K562 (cell line): Measurements from ENCODE around the gene NAPA. TPM values are rescaled to one million over a fixed set of nuclear protein-coding genes. Genes with fewer than 3 reads are reported as not detected.

ENCODE experiments used
- ADNP ChIP-seq: fragments of 200-800 bp; sonication (Bioruptor generic); IDR thresholded peaks from 2 replicates; pipeline ENCODE4 v1.6.1; 2016; ENCODE audit warnings: missing genetic modification characterization, missing compliant biosample characterization
- CBFA2T3 ChIP-seq: fragments of 450-650 bp; IDR thresholded peaks from 2 replicates; pipeline ENCODE4 v1.6.1; 2017
- FIP1L1 ChIP-seq: fragments of 200-400 bp; formaldehyde crosslinking; IDR thresholded peaks from 2 replicates; pipeline ENCODE4 v1.6.1; 2018; ENCODE audit warnings: mild to moderate bottlenecking, low read depth, low read length; ENCODE audit not compliant: poor library complexity, severe bottlenecking
- FOXA3 ChIP-seq, 2 experiments: fragments of 450-650 bp in 1 of 2; sonication (generic) in 1 of 2; formaldehyde crosslinking; IDR thresholded peaks in 1 of 2; conservative IDR thresholded peaks in 1 of 2; 2 replicates each; pipeline versions ENCODE4 v1.4.0 to v1.8.0; 2020 to 2022; ENCODE audit warnings: mild to moderate bottlenecking in 2 of 2, missing genetic modification reagents in 1 of 2
- FOXK2 ChIP-seq, 2 experiments: fragments of 450-650 bp; IDR thresholded peaks in 1 of 2; conservative IDR thresholded peaks in 1 of 2; 2 replicates each; pipeline ENCODE4 v1.6.1; 2016; ENCODE audit warnings: low read depth in 2 of 2, mild to moderate bottlenecking in 1 of 2
- FUS ChIP-seq: fragments of 200-400 bp; formaldehyde crosslinking; optimal IDR thresholded peaks from 2 replicates; pipeline ENCODE3; 2017; ENCODE audit warnings: low read depth, low read length
- GABPB1 ChIP-seq: sonication (generic); formaldehyde crosslinking; IDR thresholded peaks from 2 replicates; pipeline ENCODE4 v1.8.0; 2022; ENCODE audit warnings: mild to moderate bottlenecking, missing genetic modification reagents
- HMGN3 ChIP-seq: IDR thresholded peaks from 2 replicates; pipeline ENCODE4 v1.6.1; 2011; ENCODE audit warnings: borderline replicate concordance, low read depth, mild to moderate bottlenecking, mixed read lengths, low read length; ENCODE audit not compliant: insufficient read length; ENCODE audit errors: extremely low read depth
- MTA3 ChIP-seq: fragments of 450-650 bp; formaldehyde crosslinking; IDR thresholded peaks from 2 replicates; pipeline ENCODE4 v1.6.1; 2017; ENCODE audit warnings: mild to moderate bottlenecking, borderline replicate concordance
- PRPF4 ChIP-seq: fragments of 200-400 bp; formaldehyde crosslinking; IDR thresholded peaks from one replicate; pipeline ENCODE4 v1.6.1; 2017; ENCODE audit warnings: low read length, low read depth, mild to moderate bottlenecking; ENCODE audit not compliant: insufficient read depth, poor library complexity, severe bottlenecking
- RAD51 ChIP-seq: fragments of 450-650 bp; IDR thresholded peaks from 2 replicates; pipeline ENCODE4 v1.7.1; 2016; ENCODE audit warnings: low read depth, mild to moderate bottlenecking, borderline replicate concordance
- SP1 ChIP-seq: sonication (generic); formaldehyde crosslinking; IDR thresholded peaks from 2 replicates; pipeline ENCODE4 v1.8.1; 2022; ENCODE audit warnings: mild to moderate bottlenecking, missing genetic modification reagents
- TEAD1 ChIP-seq, 2 experiments: fragments of 450-650 bp in 1 of 2; sonication (generic) in 1 of 2; formaldehyde crosslinking; IDR thresholded peaks; 2 replicates each; pipeline versions ENCODE4 v1.4.0 to v1.8.0; 2020 to 2022; ENCODE audit warnings: mild to moderate bottlenecking in 2 of 2, missing genetic modification reagents in 1 of 2
- ZNF431 ChIP-seq: sonication (generic); formaldehyde crosslinking; IDR thresholded peaks from 2 replicates; pipeline ENCODE4 v1.8.0; 2022; ENCODE audit warnings: mild to moderate bottlenecking, missing genetic modification reagents
- ZNF583 ChIP-seq: fragments of 250-450 bp; sonication (Bioruptor Pico); IDR thresholded peaks from 2 replicates; pipeline ENCODE4 v1.4.0; 2020
- ZNF639 ChIP-seq, 2 experiments: fragments of 200-800 bp in 1 of 2; sonication (Bioruptor generic) in 1 of 2; sonication (generic) in 1 of 2; formaldehyde crosslinking in 1 of 2; IDR thresholded peaks in 1 of 2; conservative IDR thresholded peaks in 1 of 2; 2 replicates each; pipeline versions ENCODE4 v1.5.0 to v1.6.1; 2016 to 2020; ENCODE audit warnings: missing compliant biosample characterization in 1 of 2, missing genetic modification characterization in 1 of 2, missing genetic modification reagents in 1 of 2
- polyA plus RNA-seq, 8 experiments: library from polyadenylated mRNA; depleted of rRNA in 4 of 8; stranded (reverse) in 5 of 8; unstranded in 3 of 8; fragments of >200 nt; fragmentation: Nextera tagmentation in 2 of 8; fragmentation: Illumina TruSeq in 1 of 8; extraction: Ambion mirVana in 2 of 8; extraction: Trizol in 1 of 8; gene quantifications; 2 replicates each; pipeline versions ENCODE4 v1.2.1 to v1.2.3, GENCODE V29; 2011 to 2014; ENCODE audit warnings: inconsistent platforms in 1 of 8, missing spikeins in 1 of 8
- total RNA-seq, 7 experiments: library from RNA; depleted of rRNA in 6 of 7; stranded (reverse); fragments of >200 nt in 6 of 7; fragmentation: Illumina TruSeq in 2 of 7; extraction: Trizol in 2 of 7; gene quantifications; 2 replicates each; pipeline versions ENCODE4 v1.2.1 to v1.2.3, GENCODE V29; 2011 to 2021; ENCODE audit warnings: low replicate concordance in 1 of 7
- TF ChIP-seq, protein P1 (sequence below), 3 experiments: fragments of 200-800 bp in 1 of 3; sonication (Bioruptor generic) in 1 of 3; sonication (generic) in 1 of 3; formaldehyde crosslinking in 1 of 3; IDR thresholded peaks; 2 replicates each; pipeline versions ENCODE4 v1.6.1 to v1.8.0; 2016 to 2022; ENCODE audit warnings: mild to moderate bottlenecking in 2 of 3, missing compliant biosample characterization in 2 of 3, missing genetic modification characterization in 2 of 3, missing genetic modification reagents in 1 of 3
- TF ChIP-seq, protein P2 (sequence below): sonication (generic); formaldehyde crosslinking; IDR thresholded peaks from 2 replicates; pipeline ENCODE4 v1.8.0; 2022; ENCODE audit warnings: missing genetic modification reagents, mild to moderate bottlenecking, moderate library complexity, borderline replicate concordance
- TF ChIP-seq, protein P3 (sequence below): fragments of 250-450 bp; sonication (Bioruptor Pico); IDR thresholded peaks from 2 replicates; pipeline ENCODE4 v1.9.0; 2021; ENCODE audit warnings: mild to moderate bottlenecking, inconsistent platforms

NAPA gene
- total and polyA plus RNA-seq, 9 of the 15 experiments (the other 6 are each of a cell fraction or from before 2014, with no cell fraction given) = 5.4 to 98.6 (median 77.5) TPM

DNA sequence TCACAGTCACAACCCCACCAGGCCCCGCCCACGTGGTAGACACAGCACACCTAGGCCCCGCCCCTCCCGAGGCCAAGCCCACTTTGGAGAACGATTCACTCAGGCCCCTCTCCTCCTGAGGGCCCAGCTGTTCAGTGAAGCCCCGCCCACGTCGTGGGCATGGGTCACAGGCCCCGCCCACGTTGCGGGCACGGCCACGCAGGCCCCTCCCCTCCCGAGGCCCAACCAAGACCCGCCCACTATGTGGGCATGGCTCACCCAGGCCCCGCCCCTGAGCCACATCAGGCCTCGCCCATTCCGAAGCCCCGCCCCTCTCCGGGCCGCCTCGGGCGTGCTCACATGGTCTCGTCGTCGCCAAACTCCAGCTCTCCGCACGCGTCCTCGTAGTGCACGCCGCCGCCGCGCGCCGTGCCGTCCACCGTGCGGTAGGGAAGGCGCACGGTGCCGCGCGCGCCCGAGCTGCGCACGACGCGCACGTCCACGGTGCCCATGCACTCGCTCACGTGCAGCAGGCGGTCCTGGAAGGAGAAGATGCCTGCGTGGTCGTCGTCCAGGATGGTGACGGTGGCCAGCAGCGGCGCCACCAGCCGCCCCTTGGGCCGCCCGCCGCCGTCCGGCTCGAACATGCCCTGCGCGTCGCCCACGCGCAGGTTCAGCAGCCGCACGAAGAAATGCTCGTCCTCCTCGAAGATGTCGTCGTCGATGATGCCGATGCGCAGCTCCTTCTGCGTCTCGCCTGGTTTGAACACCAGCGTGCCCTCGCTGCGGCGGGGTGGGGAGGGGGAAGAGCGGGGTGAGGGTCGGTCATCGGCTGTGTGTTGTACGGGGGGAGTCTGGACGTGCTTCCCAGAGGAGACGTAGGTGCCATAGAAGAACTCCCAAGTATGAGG is 67.1 kb downstream of the NAPA start (continued):
- TF ChIP-seq ZNF639 (CRISPR knock-in tag; conservative IDR thresholded peaks at IDR 0.05 in 1 of 2, IDR thresholded peaks at IDR 0.05 in 1 of 2) = peak in 1 of 2 experiments; percentile 67; a peak in 1 of 4 replicates
- TF ChIP-seq, protein P1, sequence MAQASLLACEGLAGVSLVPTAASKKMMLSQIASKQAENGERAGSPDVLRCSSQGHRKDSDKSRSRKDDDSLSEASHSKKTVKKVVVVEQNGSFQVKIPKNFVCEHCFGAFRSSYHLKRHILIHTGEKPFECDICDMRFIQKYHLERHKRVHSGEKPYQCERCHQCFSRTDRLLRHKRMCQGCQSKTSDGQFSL (CRISPR knock-in tag; IDR thresholded peaks at IDR 0.05) = peak; percentile 71; the same call in 1 of the 2 replicates
- TF ChIP-seq, protein P1 (tag; IDR thresholded peaks at IDR 0.05) = no peak
- TF ChIP-seq, protein P2, sequence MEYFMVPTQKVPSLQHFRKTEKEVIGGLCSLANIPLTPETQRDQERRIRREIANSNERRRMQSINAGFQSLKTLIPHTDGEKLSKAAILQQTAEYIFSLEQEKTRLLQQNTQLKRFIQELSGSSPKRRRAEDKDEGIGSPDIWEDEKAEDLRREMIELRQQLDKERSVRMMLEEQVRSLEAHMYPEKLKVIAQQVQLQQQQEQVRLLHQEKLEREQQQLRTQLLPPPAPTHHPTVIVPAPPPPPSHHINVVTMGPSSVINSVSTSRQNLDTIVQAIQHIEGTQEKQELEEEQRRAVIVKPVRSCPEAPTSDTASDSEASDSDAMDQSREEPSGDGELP = peak; percentile 100
- TF ChIP-seq FOXA3 (CRISPR knock-in tag; conservative IDR thresholded peaks at IDR 0.05 in 1 of 2, IDR thresholded peaks at IDR 0.05 in 1 of 2) = peak in 1 of 2 experiments; percentile 90; a peak in 1 of 4 replicates
- peak; percentile 83 for TF ChIP-seq ZNF431 (CRISPR knock-in tag)
- TF ChIP-seq ADNP (tag) = no peak
- no peak for TF ChIP-seq ZNF583 (CRISPR knock-in tag)
- peak; percentile 89 for TF ChIP-seq HMGN3
- TF ChIP-seq FOXK2 (conservative IDR thresholded peaks at IDR 0.05 in 1 of 2, IDR thresholded peaks at IDR 0.05 in 1 of 2; ENCODE audit: low read depth in 2 of 2) = peak in 1 of 2 experiments; percentile 7; a peak in 1 of 4 replicates
- TF ChIP-seq PRPF4 = no peak
- TF ChIP-seq GABPB1 (CRISPR knock-in tag) = peak; percentile 42; the same call in 1 of the 2 replicates
- 0 out of 2 replicates have a peak, but pooled peaks have one; percentile 3 for TF ChIP-seq CBFA2T3
- TF ChIP-seq SP1 (CRISPR knock-in tag) = peak; percentile 100
- TF ChIP-seq FIP1L1 = peak; percentile 73
- TF ChIP-seq TEAD1 (CRISPR knock-in tag; IDR thresholded peaks at IDR 0.05) = peak in 1 of 2 experiments; percentile 91; a peak in 2 of 4 replicates
- peak; percentile 46; the same call in 1 of the 2 replicates for TF ChIP-seq MTA3
- peak; percentile 78 for TF ChIP-seq RAD51
- TF ChIP-seq, protein P3, sequence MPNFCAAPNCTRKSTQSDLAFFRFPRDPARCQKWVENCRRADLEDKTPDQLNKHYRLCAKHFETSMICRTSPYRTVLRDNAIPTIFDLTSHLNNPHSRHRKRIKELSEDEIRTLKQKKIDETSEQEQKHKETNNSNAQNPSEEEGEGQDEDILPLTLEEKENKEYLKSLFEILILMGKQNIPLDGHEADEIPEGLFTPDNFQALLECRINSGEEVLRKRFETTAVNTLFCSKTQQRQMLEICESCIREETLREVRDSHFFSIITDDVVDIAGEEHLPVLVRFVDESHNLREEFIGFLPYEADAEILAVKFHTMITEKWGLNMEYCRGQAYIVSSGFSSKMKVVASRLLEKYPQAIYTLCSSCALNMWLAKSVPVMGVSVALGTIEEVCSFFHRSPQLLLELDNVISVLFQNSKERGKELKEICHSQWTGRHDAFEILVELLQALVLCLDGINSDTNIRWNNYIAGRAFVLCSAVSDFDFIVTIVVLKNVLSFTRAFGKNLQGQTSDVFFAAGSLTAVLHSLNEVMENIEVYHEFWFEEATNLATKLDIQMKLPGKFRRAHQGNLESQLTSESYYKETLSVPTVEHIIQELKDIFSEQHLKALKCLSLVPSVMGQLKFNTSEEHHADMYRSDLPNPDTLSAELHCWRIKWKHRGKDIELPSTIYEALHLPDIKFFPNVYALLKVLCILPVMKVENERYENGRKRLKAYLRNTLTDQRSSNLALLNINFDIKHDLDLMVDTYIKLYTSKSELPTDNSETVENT = peak; percentile 68; the same call in 1 of the 2 replicates
- peak; percentile 61 for TF ChIP-seq FUS
